Measurements from ENCODE around the gene FOXN4. TPM values are rescaled to one million over a fixed set of nuclear protein-coding genes. Genes with fewer than 3 reads are reported as not detected.

The FOXN4 gene
- total RNA-seq, 1 experiment from 2014 or later, result 0.37 TPM

- Mint-ChIP-seq H3K36me3 (no peaks in the 10 kb centered on the region), H3K4me1 (peaks cover 10% of the 10 kb centered on the region), H3K9me3 (no peaks in the 10 kb centered on the region), H3K4me3 (no peak overlapping the region), H3K27me3 (ENCODE audit: low read depth) (0 out of 2 replicates have a peak, but pooled peaks cover 1% of the 10 kb centered on the region), H3K27ac (no peak overlapping the region)
- ChIA-PET POLR2A (no interaction called here), CTCF (interaction anchor here (2.1 kb wide), 1 partner anchor 15 kb away, joined by 14 read pairs; no protein-coding TSS in a partner anchor)
- no peak for ATAC-seq
- no peak for DNase-seq (ENCODE audit: low spot score)
- no peak for TF ChIP-seq CREB1 (CRISPR knock-in tag; IDR thresholded peaks at IDR 0.05)
- no peak for TF ChIP-seq STAT6 (CRISPR knock-in tag; conservative IDR thresholded peaks at IDR 0.05; ENCODE audit: low read depth)
- TF ChIP-seq ERG (CRISPR knock-in tag; IDR thresholded peaks at IDR 0.05), result no peak
- TF ChIP-seq ZNF281 (CRISPR knock-in tag; IDR thresholded peaks at IDR 0.05), result no peak
Observed at GRCh38 chr12:109278912-109279311, 30.2 kb downstream of the FOXN4 start.

GRCh38 chr12:109277899-109278762 lies 31.0 kb downstream of the FOXN4 start:
- H3K36me3 Mint-ChIP-seq, result no peaks in the 10 kb centered on the region
- H3K4me1 Mint-ChIP-seq, result peaks cover 17% of the 10 kb centered on the region
- ChIA-PET CTCF (interaction anchor here (0.7 to 2.4 kb wide), 11 partner anchors 10 to 155 kb away, joined by 3 to 15 read pairs (median 4); no protein-coding TSS in a partner anchor), POLR2A (no interaction called here)
- H3K9me3 Mint-ChIP-seq, result no peaks in the 10 kb centered on the region
- TF ChIP-seq GABPB1 (CRISPR knock-in tag; IDR thresholded peaks at IDR 0.05) (peak; percentile 78), TP53 (CRISPR knock-in tag; IDR thresholded peaks at IDR 0.05) (no peak)
- no peak overlapping the region for H3K4me3 Mint-ChIP-seq
- peaks cover 6% of the 10 kb centered on the region; the same call in 1 of the 2 replicates for H3K27me3 Mint-ChIP-seq (ENCODE audit: low read depth)
- ATAC-seq (0 out of 2 replicates have a peak, but pooled peaks have one; percentile 9), DNase-seq (ENCODE audit: low spot score) (no peak)
- no peak overlapping the region for H3K27ac Mint-ChIP-seq

GRCh38 chr12:109277255-109277898 lies 31.7 kb downstream of the FOXN4 start:
- Mint-ChIP-seq H3K36me3 (no peaks in the 10 kb centered on the region), H3K4me1 (peaks cover 18% of the 10 kb centered on the region), H3K9me3 (no peaks in the 10 kb centered on the region), H3K27me3 (ENCODE audit: low read depth) (peaks cover 6% of the 10 kb centered on the region; the same call in 1 of the 2 replicates), H3K4me3 (no peak overlapping the region), H3K27ac (no peak overlapping the region)
- DNase-seq (ENCODE audit: low spot score) (no peak), ATAC-seq (no peak)
- TF ChIP-seq ARID4B (CRISPR knock-in tag; IDR thresholded peaks at IDR 0.05; ENCODE audit: borderline replicate concordance), result no peak
- no peak for TF ChIP-seq IRF1 (CRISPR knock-in tag; IDR thresholded peaks at IDR 0.05)
- TF ChIP-seq TCF7 (CRISPR knock-in tag; IDR thresholded peaks at IDR 0.05; ENCODE audit: low read depth), result no peak
- TF ChIP-seq GTF2I (CRISPR knock-in tag; conservative IDR thresholded peaks at IDR 0.05), result no peak
- no peak for TF ChIP-seq FOXK1 (CRISPR knock-in tag; IDR thresholded peaks at IDR 0.05)
- TF ChIP-seq MXD4 (CRISPR knock-in tag; IDR thresholded peaks at IDR 0.05; ENCODE audit: borderline replicate concordance), result no peak
- CTCF ChIA-PET, result interaction anchor here (0.8 to 2.4 kb wide), 10 partner anchors 10 to 156 kb away, joined by 3 to 15 read pairs (median 4); no protein-coding TSS in a partner anchor
- POLR2A ChIA-PET, result no interaction called here

Data from WTC11 (cell line).